ENCODE measurements around the gene LYPD3. TPM values are rescaled to one million over a fixed set of nuclear protein-coding genes. Genes with fewer than 3 reads are reported as not detected.
A peak's percentile ranks its signal among the peaks of the same experiment; 100 is the strongest.

Gene LYPD3
- total RNA-seq, 6 experiments from 2014 or later, result 0.17 to 0.35 (median 0.22) TPM

- H3K36me3 Mint-ChIP-seq (ENCODE audit: low read depth), result peaks cover 33% of the 10 kb centered on the region
- no peak overlapping the region; the same call in 1 of the 2 replicates for H3K4me3 Mint-ChIP-seq
- TF ChIP-seq CTCF (IDR thresholded peaks at IDR 0.05), result no peak
- H3K9me3 Mint-ChIP-seq, result peaks cover 4% of the 10 kb centered on the region; the same call in 1 of the 2 replicates
- H3K4me1 Mint-ChIP-seq (ENCODE audit: low read depth), result peaks cover 37% of the 10 kb centered on the region
- H3K27ac Mint-ChIP-seq, result no peak overlapping the region
- no peak for DNase-seq
- H3K27me3 Mint-ChIP-seq (ENCODE audit: insufficient read depth), result peaks cover 2% of the 10 kb centered on the region
These were observed 9.1 kb upstream of the LYPD3 start for GRCh38 chr19:43474487-43474886.

- peaks cover 4% of the 10 kb centered on the region; the same call in 1 of the 2 replicates for H3K9me3 Mint-ChIP-seq
- peaks cover 2% of the 10 kb centered on the region for H3K27me3 Mint-ChIP-seq (ENCODE audit: insufficient read depth)
- peaks cover 52% of the 10 kb centered on the region for H3K4me1 Mint-ChIP-seq (ENCODE audit: low read depth)
- peaks cover 22% of the 10 kb centered on the region for H3K36me3 Mint-ChIP-seq (ENCODE audit: low read depth)
- no peak for TF ChIP-seq CTCF (IDR thresholded peaks at IDR 0.05)
- DNase-seq, result no peak
- H3K27ac Mint-ChIP-seq, result no peak overlapping the region
- H3K4me3 Mint-ChIP-seq, result no peak overlapping the region
These were observed 5.7 kb upstream of the LYPD3 start for GRCh38 chr19:43471091-43471490.

- Mint-ChIP-seq H3K27me3 (ENCODE audit: insufficient read depth) (peaks cover 6% of the 10 kb centered on the region), H3K4me3 (peak overlapping the region; percentile 39; the same call in 1 of the 2 replicates), H3K36me3 (ENCODE audit: low read depth) (peaks cover 15% of the 10 kb centered on the region), H3K4me1 (ENCODE audit: low read depth) (peaks cover 54% of the 10 kb centered on the region), H3K9me3 (peaks cover under 1% of the 10 kb centered on the region; the same call in 1 of the 2 replicates), H3K27ac (peak overlapping the region; percentile 49)
- DNase-seq, result peak; percentile 82
- TF ChIP-seq CTCF (IDR thresholded peaks at IDR 0.05), result no peak
These were observed 4.9 kb upstream of the LYPD3 start for GRCh38 chr19:43470288-43470687.

GRCh38 chr19:43469160-43469480 lies 3.7 kb upstream of the LYPD3 start:
- Mint-ChIP-seq H3K4me3 (no peak overlapping the region), H3K27ac (no peak overlapping the region), H3K36me3 (ENCODE audit: low read depth) (peaks cover 8% of the 10 kb centered on the region), H3K4me1 (ENCODE audit: low read depth) (peaks cover 54% of the 10 kb centered on the region), H3K9me3 (no peaks in the 10 kb centered on the region), H3K27me3 (ENCODE audit: insufficient read depth) (peaks cover 6% of the 10 kb centered on the region)
- peak; percentile 22 for DNase-seq
- no peak for TF ChIP-seq CTCF (IDR thresholded peaks at IDR 0.05)

- no peak for DNase-seq
- no peaks in the 10 kb centered on the region for H3K9me3 Mint-ChIP-seq
- peaks cover 60% of the 10 kb centered on the region for H3K4me1 Mint-ChIP-seq (ENCODE audit: low read depth)
- H3K27ac Mint-ChIP-seq, result peak overlapping the region; percentile 19; the same call in 1 of the 2 replicates
- no peak overlapping the region for H3K4me3 Mint-ChIP-seq
- peaks cover 3% of the 10 kb centered on the region; the same call in 1 of the 2 replicates for H3K36me3 Mint-ChIP-seq (ENCODE audit: low read depth)
- peaks cover 8% of the 10 kb centered on the region for H3K27me3 Mint-ChIP-seq (ENCODE audit: insufficient read depth)
- TF ChIP-seq CTCF (IDR thresholded peaks at IDR 0.05), result no peak
These were observed 3.1 kb upstream of the LYPD3 start for GRCh38 chr19:43468354-43469159.

Measured in HFFc6 (cell line).